HG03064 (cell line): ENCODE data around the gene PRKCE.

Experiments
- ATAC-seq: cut with Tn5 transposase; IDR thresholded peaks from one replicate; pipeline ENCODE4 v1.9.1; 2021; ENCODE audit warnings: low read depth; ENCODE audit not compliant: unreplicated experiment

PRKCE gene

GRCh38 chr2:45773909-45774308 is 122.4 kb downstream of the PRKCE start:
- ATAC-seq: no peak

DNA sequence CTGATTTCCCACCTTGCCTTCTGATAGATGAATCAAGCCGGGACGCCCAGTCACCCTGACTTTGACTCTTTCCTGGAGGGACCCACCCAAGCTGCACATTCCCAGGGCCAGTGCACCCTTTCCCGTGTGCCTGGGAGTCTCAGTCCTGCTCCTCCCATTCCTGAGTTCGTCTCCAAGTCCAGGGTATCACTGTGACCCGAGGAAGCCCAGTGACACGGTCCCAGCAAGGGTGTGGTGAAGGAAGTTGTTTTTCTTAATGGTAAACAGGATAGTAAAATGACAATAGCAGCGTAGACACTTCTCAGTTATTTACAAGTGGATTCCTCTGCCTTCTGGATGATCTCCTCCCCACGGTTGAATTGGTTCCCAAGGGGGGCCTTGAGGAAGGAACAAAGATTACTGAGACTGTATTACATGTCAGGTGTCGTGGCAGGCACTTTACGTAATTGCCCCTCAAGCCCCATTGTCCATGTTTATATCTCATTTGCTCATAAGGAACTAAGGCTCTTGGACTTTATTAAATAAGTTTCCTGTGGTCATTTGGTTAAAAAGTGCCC is 123.3 kb downstream of the PRKCE start:
- ATAC-seq: no peak

DNA sequence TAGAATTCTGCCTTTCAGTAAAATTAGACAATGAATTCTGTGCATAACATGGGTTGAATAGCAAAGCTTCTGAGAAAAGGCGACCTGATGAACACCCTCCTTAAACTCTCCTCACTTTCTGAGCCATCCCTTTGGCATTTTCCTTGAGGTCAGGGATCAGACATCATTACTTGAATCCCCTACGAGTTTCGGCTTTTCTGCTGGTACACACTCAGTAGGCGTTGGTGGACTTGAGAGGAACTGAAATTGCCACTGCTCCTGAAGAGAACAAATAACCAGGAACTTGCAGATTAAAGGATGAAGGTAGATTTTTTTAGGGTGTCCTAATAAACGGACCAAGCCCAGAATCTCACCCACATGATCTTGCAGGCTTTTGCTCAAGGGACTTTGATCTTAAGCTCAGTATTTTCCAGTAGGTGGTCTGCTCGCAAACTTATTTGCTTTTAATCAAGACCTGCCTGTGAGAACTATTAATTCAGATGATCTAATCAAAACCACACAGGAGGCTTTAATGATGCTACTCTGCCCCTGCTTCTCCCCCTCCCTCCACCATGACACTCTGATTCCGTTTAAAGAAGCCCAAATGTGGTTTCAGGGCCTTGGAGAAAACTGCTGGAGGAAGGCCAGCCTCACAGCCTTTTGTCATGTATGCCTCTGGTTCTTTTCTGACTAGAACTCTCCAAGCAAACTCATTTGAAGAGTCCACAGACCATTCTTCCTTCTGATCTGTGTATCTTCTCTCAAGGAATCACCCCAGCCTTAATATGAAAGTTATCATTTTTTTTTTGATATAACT is 124.9 kb downstream of the PRKCE start:
- no peak for ATAC-seq

DNA sequence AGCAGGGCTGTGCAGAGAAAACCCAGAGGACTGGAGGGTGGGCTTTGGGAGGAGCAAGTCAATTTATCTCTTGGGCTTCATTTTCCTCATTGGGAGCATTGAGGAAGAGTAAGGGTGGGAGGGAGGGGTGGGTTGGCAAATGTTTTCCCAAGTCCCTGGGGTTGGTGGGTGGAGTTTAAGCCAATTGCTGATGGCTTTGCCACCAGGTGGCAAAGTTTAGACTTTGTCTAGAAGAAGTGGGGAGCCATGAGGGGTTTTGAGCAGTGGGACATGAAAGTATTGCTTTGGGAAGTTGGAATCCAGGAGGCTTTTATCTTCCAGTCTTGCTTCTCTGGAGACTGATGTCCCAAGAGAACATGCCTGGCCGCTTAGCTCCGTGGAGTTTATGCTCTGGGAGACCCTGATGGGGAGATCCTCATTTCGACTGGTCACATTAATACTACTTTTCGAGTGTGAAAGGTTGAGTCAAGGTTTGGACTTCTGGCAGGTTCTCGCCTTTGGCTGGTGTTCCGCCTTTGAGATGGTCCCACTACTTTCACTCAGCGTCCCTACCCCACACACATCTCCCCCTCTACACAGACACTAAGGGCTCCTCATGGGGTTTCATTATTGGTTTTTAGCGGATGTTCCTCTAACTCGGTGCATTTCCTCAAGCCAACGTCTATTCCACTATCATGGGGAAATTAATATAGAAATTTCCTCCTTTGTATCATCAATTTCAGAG is 126.7 kb downstream of the PRKCE start:
- no peak for ATAC-seq

DNA sequence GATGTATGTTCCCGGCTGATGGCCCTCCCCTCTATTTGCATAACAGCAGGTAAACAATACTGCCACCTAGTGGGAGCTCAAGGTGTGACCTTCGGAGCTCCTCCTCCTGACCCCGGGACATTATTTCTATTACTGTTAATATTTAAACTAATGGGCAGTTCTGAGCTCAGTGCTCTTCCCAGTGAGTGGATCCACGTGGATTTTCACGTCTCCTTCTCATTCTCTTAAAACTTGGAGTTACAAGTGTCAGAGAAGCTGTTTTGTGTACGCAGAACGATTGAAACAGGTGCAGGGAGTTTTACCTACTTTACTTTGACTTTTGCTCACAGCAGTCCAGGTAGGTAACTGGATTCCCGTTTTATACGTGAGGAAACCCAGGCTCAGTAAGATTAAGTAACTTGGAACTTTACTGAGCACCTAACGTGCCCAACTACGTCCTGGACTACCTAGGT is 127.3 kb downstream of the PRKCE start:
- ATAC-seq: no peak

DNA sequence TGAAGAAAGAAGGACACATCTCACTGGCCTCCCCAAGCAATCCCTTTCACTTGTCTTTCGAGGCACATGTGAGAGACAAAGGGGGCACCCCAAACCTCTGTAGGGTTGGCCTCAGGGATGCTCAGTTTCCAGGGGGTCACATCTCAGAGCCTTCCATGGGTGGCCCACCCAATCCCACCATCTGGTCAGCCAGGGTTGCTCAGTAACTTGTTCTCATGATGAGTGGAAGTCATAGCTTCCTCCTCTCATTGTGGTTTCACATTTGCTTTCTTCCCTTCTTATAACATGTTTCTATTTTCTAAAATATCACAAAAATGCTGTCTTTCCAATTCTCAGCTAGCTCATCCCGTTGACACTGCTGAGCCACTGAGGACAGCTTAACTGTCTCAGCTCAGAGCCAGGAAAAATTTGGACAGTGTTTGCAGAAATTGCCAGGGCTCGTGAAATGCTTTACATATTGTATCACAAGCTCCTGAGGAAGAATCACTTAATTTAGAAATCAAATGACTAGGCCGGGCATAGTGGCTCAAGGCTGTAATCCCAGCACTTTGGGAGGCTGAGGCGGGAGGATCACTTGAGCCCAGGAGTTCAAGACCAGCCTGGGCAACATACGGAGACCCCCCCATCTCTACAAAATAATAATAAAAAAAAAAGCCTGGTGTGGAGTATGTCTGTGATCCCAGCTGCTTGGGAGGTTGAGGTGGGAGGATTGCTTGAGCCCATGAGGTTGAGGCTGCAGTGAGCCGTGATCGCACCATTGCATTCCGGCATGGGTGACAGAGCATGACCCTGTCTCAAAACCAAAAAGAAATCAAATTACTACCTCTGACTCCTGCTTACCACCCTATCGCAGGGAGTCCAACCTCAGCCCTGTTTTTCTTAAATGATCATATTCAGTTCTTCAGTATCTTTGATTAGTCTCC is 129.3 kb downstream of the PRKCE start:
- no peak for ATAC-seq

DNA sequence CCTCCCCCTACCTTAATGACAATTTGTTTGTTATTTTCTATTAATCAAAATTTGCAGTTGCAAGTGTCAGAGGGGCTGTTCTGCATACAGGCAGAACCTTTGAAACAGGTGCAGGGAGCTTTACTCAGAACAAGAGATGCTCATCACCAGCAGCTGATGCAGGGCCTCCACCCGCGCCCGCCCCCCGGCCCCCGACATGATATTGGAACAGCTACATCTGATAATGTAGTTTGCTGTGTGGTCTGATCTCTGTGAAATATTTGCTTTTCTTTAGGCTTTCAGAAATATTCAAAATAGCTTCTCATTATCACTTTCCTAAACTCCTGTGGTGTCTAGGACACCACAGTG is 130.0 kb downstream of the PRKCE start:
- no peak for ATAC-seq

GRCh38 chr2:45782436-45782835 is 131.0 kb downstream of the PRKCE start:
- ATAC-seq: no peak

- ATAC-seq: no peak
Measured at GRCh38 chr2:45782986-45783385, 131.5 kb downstream of the PRKCE start.

DNA sequence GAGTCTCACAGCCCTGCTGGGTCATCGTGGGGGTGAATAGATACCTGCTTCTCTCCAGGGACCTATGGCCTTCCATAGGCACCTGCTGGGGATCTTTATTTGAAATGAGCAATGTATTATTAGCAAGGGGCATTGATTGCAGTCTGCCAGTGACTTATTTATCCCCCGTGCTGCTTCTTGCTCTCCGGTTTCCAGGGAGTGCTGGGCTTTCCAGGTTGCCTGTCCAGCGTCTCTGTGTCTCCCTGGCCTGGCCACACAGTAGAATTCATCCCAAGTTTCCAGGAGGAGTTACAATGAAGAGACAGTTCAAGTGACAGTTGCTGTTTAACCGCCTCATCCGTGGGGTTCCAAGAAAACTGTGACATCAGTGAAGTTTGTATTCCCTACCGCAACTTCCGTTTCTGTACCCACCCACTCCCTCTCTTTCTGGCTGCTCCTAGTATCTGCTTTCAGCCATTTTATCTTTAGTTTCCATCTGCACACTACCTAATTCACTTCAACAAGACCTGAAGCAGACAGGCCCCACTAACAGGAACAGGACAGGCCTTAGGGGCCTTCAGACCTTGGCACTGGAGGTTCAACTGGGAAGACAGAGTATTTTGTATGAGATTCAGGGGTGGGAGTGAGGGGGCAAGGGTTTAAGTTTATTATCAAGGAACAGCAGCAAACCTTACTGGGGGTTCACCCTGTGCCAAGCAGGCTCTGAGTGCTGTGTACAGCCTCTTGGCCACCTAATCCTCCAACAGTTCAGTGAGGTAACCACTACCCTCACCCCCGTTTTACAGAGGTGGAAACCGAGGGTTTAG is 134.8 kb downstream of the PRKCE start:
- no peak for ATAC-seq

DNA sequence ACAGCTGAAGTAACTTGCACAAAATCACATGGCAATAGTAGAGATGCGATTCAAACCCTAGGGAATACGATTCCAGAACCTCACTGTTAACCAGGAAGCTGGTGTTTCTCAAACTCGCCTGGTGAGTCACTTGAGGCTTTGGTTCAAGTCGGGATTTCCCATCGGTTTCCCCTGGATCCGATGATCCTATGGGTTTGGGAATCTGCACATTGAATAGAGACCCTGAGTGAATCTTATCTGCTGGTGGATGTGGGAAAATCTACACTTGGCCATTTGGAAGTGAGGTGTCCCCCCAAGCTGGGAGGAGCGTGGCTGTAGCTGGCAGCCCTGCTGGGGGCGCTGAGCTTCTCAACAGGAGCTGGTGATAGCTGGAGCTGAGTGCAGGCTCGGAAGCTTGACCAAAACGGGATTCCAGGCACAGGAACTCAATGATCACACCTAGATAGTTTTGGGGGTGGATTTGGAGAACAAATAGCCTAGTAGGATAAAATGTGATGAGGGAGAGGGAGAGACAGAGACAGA is 135.4 kb downstream of the PRKCE start:
- ATAC-seq: no peak

DNA sequence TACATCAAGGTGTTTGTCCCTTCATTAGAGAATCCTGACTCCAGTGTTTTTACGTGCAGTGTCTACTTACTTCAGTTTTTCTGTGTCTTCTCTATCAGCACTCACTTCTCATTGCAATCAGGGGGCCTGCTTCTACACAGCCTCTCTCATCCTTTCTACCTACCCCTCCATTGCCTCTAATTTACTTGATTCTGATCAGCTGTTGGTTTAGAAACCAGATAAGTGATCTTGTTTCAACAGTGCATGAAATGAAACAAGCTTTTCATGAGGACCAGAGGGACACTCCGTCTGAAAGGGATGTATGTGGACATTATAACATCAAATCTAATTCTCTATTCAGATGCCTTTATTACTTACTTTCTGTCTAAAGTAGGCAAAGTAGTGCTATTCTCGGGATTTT is 136.9 kb downstream of the PRKCE start:
- ATAC-seq: no peak

DNA sequence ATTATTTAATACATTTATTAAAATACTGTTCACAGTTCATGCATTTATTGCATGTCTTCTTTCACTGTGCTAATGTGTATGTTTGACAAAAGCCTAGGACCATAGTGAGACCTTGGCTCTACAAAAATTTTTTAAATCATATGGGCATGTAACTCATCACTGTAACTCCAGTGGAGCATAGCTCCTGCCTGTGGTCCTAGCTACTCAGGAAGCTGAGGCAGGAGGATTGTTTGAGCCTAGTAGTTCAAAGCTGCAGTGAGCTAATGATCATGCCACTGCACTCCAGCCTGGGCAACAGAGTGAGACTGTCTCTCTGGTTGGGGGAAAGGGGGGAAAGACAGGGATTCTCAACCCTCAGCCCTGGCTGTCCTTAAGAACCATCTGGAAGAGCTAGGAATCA is 137.8 kb downstream of the PRKCE start:
- ATAC-seq: no peak

DNA sequence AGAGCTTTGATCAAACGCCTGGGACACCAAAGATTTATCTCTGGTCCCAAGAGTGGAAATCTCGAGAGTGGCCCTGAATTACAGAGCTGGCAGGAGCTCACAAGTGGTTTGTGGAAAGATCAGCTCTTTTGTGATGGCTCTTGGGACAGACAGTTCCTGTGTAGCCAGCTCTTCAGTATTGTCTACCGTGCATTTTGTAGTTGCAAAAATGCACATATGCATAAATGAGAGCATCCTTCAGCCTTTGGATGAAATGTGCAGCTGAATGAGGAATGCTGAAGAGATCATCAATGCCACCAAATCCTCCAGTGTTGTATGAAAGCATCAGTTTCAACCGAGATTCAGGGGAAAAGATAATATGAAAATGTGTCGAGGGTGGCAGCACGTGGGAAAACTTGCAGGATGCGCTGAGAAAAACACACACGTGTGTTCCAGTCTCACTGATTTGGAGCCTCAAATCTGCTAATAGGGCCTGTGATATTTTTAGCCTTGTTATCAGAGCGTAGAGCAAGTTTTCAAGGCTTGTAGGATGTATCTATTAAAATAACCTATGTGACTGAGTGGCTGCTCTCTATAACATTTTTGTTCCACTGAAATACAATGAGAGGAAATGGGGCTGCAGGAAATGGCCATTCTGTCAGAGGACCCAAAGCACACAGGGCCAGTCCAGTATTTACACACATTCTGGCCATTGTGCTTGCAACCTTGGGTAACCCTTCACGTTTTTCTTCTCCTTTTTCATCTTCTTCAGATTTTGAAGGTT is 138.7 kb downstream of the PRKCE start:
- ATAC-seq: no peak

GRCh38 chr2:45793305-45793962 is 142.0 kb downstream of the PRKCE start:
- no peak for ATAC-seq

GRCh38 chr2:45794134-45794617 is 142.7 kb downstream of the PRKCE start:
- ATAC-seq: no peak

DNA sequence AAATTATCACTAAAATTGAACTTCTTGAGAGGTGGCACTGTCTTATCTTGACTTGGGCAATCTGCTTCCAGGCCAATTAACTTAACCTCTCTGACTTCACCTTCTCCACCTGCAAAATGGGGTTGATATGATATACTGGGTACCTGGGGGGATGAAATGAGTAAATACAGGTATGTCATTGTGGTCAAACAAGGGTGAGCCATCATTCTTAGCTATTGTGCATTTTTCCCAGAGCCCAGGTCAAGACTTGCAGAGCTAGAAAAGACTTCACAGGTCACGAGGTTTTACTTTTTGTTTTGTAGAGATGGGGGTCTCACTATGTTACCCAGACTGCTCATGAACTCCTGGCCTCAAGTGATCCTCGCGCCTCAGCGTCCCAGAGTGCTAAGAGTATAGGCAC is 145.0 kb downstream of the PRKCE start:
- ATAC-seq: no peak

DNA sequence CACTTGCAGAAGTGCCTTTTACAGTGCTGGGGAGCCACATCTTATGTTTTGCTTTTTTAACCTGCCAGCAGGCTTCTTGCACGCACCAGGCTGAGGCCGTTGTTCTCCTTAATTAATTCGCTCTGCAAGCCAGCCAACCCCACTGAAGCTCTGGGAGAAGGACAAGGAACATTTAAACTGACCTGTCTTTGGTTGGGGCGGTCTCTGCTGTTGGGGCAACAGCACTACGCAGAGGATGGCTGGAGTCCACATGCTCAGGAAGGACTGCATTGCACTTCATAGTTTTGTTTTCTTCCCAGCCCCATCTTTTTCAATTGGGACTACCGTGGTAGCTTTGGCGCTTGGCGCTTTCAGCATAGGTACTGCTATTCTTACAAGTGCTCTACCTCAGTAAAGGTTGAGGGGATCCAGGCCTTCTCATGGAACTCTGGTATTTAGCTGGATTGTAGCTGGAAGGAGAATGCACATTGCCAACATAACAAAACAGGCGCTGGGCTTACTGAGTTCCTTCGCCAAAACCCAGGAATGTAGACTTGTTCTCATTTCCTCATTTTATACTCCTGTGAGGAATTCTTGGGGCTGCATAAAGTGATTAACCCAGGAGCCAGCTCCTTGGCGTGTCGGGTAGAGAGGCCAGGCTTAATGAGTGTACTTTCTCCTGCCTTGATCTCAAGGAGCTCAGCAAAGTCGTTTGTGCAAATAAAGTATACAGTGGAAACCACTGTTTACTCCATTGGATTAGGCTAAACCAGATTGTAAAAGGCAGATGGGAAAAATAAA is 146.2 kb downstream of the PRKCE start:
- ATAC-seq: no peak
